OCI-LY3 (cell line): ENCODE results near the gene AFTPH.
A peak's percentile ranks its signal among the peaks of the same experiment; 100 is the strongest.

Experiments
- H2AFZ ChIP-seq: fragments of 200-600, 300-600 bp; shearing (Covaris generic); 2 replicates; pipeline ENCODE4 v1.6.0; 2014; ENCODE audit warnings: antibody characterized with exemption, low read depth, low read length
- H3K27ac ChIP-seq: fragments of 200-600, 300-600 bp; sonication (generic); 2 replicates; pipeline ENCODE4 v1.5.1; 2014; ENCODE audit warnings: mild to moderate bottlenecking, low read length, moderate library complexity, mixed read lengths
- H3K27me3 ChIP-seq: fragments of 200-600, 300-600 bp; sonication (generic); 2 replicates; pipeline ENCODE4 v1.6.1; 2014; ENCODE audit warnings: low read depth, low read length, mixed read lengths
- H3K36me3 ChIP-seq: fragments of 200-600, 300-600 bp; sonication (generic); replicated peaks from 2 replicates; pipeline ENCODE3; 2014; ENCODE audit warnings: low read depth, low read length, mixed read lengths
- H3K4me1 ChIP-seq: fragments of 300-600, 200-600 bp; sonication (generic); 2 replicates; pipeline ENCODE4 v1.6.1; 2014; ENCODE audit warnings: low read length, mixed read lengths
- H3K4me2 ChIP-seq: fragments of 200-600, 300-600 bp; sonication (generic); 2 replicates; pipeline ENCODE4 v1.6.1; 2014; ENCODE audit warnings: low read length, mixed read lengths
- H3K4me3 ChIP-seq: fragments of 300-600, 200-600 bp; sonication (generic); 2 replicates; pipeline ENCODE4 v1.5.1; 2014; ENCODE audit warnings: antibody characterized with exemption, mild to moderate bottlenecking, low read length, moderate library complexity
- H3K79me2 ChIP-seq: fragments of 300-600, 200-600 bp; shearing (Covaris generic); 2 replicates; pipeline ENCODE4 v1.6.1; 2014; ENCODE audit warnings: mild to moderate bottlenecking, low read length, mixed read lengths
- H3K9ac ChIP-seq: fragments of 300-600, 200-600 bp; shearing (Covaris generic); 2 replicates; pipeline ENCODE4 v1.6.0; 2014; ENCODE audit warnings: mild to moderate bottlenecking, low read length, moderate library complexity
- H3K9me3 ChIP-seq: fragments of 200-600, 300-600 bp; shearing (Covaris generic); 2 replicates; pipeline ENCODE4 v1.6.1; 2014; ENCODE audit warnings: low read length, mixed read lengths; ENCODE audit not compliant: insufficient read depth
- H4K20me1 ChIP-seq: fragments of 200-600, 300-600 bp; sonication (generic); 2 replicates; pipeline ENCODE4 v1.6.1; 2016; ENCODE audit warnings: low read length, mixed read lengths; ENCODE audit not compliant: insufficient read depth
- CTCF ChIP-seq: fragments of 200-600, 300-600 bp; sonication (generic); IDR thresholded peaks from 2 replicates; pipeline ENCODE4 v1.5.1; 2014; ENCODE audit warnings: antibody characterized with exemption, low read length, low read depth
- EZH2phosphoT487 ChIP-seq: fragments of 200-600 bp; shearing (Covaris generic); IDR thresholded peaks from 2 replicates; pipeline ENCODE4 v1.6.1; 2018; ENCODE audit warnings: antibody characterized with exemption, mixed run types, low read depth

Gene AFTPH

GRCh38 chr2:64516651-64517510, 7.2 kb upstream of the AFTPH start:
- no peaks in the 10 kb centered on the region for H3K36me3 ChIP-seq
- no peak overlapping the region for H3K9ac ChIP-seq
- no peak for TF ChIP-seq CTCF
- no peak for TF ChIP-seq EZH2phosphoT487
- peaks cover 18% of the 10 kb centered on the region for H3K27me3 ChIP-seq
- H3K9me3 ChIP-seq: no peaks in the 10 kb centered on the region
- no peak overlapping the region for H3K27ac ChIP-seq
- H3K4me1 ChIP-seq: no peaks in the 10 kb centered on the region
- no peak overlapping the region for H3K4me3 ChIP-seq
- H2AFZ ChIP-seq: no peak overlapping the region
- H4K20me1 ChIP-seq: no peaks in the 10 kb centered on the region
- H3K4me2 ChIP-seq: no peak overlapping the region
- H3K79me2 ChIP-seq: no peaks in the 10 kb centered on the region

GRCh38 chr2:64517511-64517884, 6.6 kb upstream of the AFTPH start:
- Histone ChIP-seq H3K4me2 (no peak overlapping the region), H3K9ac (no peak overlapping the region), H3K4me3 (no peak overlapping the region), H3K4me1 (peaks cover under 1% of the 10 kb centered on the region; the same call in 1 of the 2 replicates), H4K20me1 (no peaks in the 10 kb centered on the region), H3K27me3 (peaks cover 18% of the 10 kb centered on the region), H2AFZ (no peak overlapping the region), H3K27ac (no peak overlapping the region), H3K9me3 (no peaks in the 10 kb centered on the region), H3K79me2 (no peaks in the 10 kb centered on the region), H3K36me3 (no peaks in the 10 kb centered on the region)
- TF ChIP-seq EZH2phosphoT487 (no peak), CTCF (no peak)

- peak overlapping the region; percentile 89 for H3K4me3 ChIP-seq
- peaks cover 38% of the 10 kb centered on the region for H3K79me2 ChIP-seq
Observed at GRCh38 chr2:64522843-64523428, 1.2 kb upstream of the AFTPH start.

More at GRCh38 chr2:64522843-64523428, 1.2 kb upstream of the AFTPH start:
- Histone ChIP-seq H4K20me1 (peaks cover 15% of the 10 kb centered on the region), H3K4me2 (peak overlapping the region; percentile 97), H3K27ac (peak overlapping the region; percentile 7; the same call in 1 of the 2 replicates), H3K27me3 (no peaks in the 10 kb centered on the region), H3K9ac (peak overlapping the region; percentile 67), H2AFZ (peak overlapping the region; percentile 65; the same call in 1 of the 2 replicates), H3K36me3 (peaks cover 11% of the 10 kb centered on the region), H3K4me1 (peaks cover 15% of the 10 kb centered on the region), H3K9me3 (no peaks in the 10 kb centered on the region)
- TF ChIP-seq EZH2phosphoT487 (no peak), CTCF (peak; percentile 93)
